Stomach (tissue), 4 donors: ENCODE data around the gene TEAD1.

Experiments used
- CTCF ChIP-seq, 7 experiments: fragments of 450-650 bp in 4 of 7; fragments of 200-600 bp in 3 of 7; sonication (generic) in 3 of 7; IDR thresholded peaks; one replicate each; pipeline ENCODE4 v1.5.1; 2016 to 2019; ENCODE audit warnings: antibody characterized with exemption in 7 of 7, control low read depth in 2 of 7, mild to moderate bottlenecking in 1 of 7
- EP300 ChIP-seq: sonication (generic); formaldehyde crosslinking; IDR thresholded peaks from one replicate; pipeline ENCODE4 v1.6.1; 2017; ENCODE audit warnings: antibody characterized with exemption
- POLR2A ChIP-seq, 4 donors: fragments of 450-650 bp; IDR thresholded peaks; one replicate each; pipeline ENCODE4 v1.6.1; 2016; ENCODE audit warnings: antibody characterized with exemption in 4 of 4, control low read depth in 2 of 4, mild to moderate bottlenecking in 1 of 4, moderate library complexity in 1 of 4
- POLR2AphosphoS5 ChIP-seq, 3 donors: sonication (generic); formaldehyde crosslinking; IDR thresholded peaks; one replicate each; pipeline ENCODE4 v1.6.1; 2016; ENCODE audit warnings: antibody characterized with exemption in 3 of 3

GRCh38 chr11:12684315-12684714, 10.1 kb downstream of the TEAD1 start:
- no peak for TF ChIP-seq CTCF (IDR thresholded peaks at IDR 0.05)
- TF ChIP-seq EP300: no peak
- no peak for TF ChIP-seq POLR2AphosphoS5 (IDR thresholded peaks at IDR 0.05)
- TF ChIP-seq POLR2A (IDR thresholded peaks at IDR 0.05): no peak
